ENCODE results near the gene MACROD1.

- TF ChIP-seq CTCF (IDR thresholded peaks at IDR 0.05) (no peak), POLR2A (IDR thresholded peaks at IDR 0.05) (no peak)
Measured at GRCh38 chr11:64210301-64211020, 44.5 kb upstream of the MACROD1 start.
